NCI-H1930 (cell line): ENCODE measurements around the gene MRPS21.

ENCODE experiments used
- DNase-seq, 2 experiments: peaks; one replicate each; lab custom pipeline; 2025; lab: John Stamatoyannopoulos, UW

MRPS21 gene

GRCh38 chr1:150293433-150294253, at the start of gene MRPS21:
TSS of gene MRPS21 (plus strand) at chr1:150293861. CDS start at chr1:150294367, 506 bp downstream.
- peak; percentile 88 to 90 for DNase-seq

DNA sequence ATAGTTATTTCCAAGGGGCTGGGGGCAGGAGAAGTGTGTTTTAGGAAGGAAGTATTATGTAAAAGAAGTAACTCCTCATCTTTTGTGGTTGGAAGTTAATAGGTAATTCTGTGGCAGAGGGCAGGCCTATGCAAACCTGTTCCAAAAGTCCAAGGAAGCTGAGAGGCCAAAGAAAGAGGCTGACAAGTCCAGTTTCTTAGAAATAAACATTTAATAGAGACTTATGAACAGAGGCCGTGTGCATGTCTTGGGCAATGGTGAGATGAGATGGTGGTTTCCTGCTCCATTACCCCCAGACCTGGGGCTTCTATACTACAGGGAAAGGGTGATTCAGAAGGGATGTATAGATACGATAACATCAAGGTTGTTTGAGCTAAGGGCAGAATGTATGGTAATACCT, 43.7 kb upstream of the MRPS21 start:
- no peak for DNase-seq

GRCh38 chr1:150256198-150256553, 37.5 kb upstream of the MRPS21 start:
- DNase-seq: no peak

- no peak for DNase-seq
These were observed 36.9 kb upstream of the MRPS21 start for GRCh38 chr1:150256554-150257341.

GRCh38 chr1:150257624-150258585, 35.8 kb upstream of the MRPS21 start, which contains the start of gene CA14:
TSS of gene CA14 (plus strand) at chr1:150257774. CDS start at chr1:150258129, 355 bp downstream.
- DNase-seq: no peak

GRCh38 chr1:150259217-150259616, 34.4 kb upstream of the MRPS21 start:
- no peak for DNase-seq

GRCh38 chr1:150259758-150260669, 33.6 kb upstream of the MRPS21 start:
- no peak for DNase-seq

- DNase-seq: no peak
These were observed 32.3 kb upstream of the MRPS21 start for GRCh38 chr1:150261367-150261766.

- DNase-seq: no peak
These were observed 31.0 kb upstream of the MRPS21 start for GRCh38 chr1:150262388-150263320.

GRCh38 chr1:150263549-150263948, 30.1 kb upstream of the MRPS21 start:
- no peak for DNase-seq

GRCh38 chr1:150267896-150268295, 25.8 kb upstream of the MRPS21 start:
- DNase-seq: no peak

GRCh38 chr1:150268340-150268704, 25.3 kb upstream of the MRPS21 start:
- no peak for DNase-seq

DNA sequence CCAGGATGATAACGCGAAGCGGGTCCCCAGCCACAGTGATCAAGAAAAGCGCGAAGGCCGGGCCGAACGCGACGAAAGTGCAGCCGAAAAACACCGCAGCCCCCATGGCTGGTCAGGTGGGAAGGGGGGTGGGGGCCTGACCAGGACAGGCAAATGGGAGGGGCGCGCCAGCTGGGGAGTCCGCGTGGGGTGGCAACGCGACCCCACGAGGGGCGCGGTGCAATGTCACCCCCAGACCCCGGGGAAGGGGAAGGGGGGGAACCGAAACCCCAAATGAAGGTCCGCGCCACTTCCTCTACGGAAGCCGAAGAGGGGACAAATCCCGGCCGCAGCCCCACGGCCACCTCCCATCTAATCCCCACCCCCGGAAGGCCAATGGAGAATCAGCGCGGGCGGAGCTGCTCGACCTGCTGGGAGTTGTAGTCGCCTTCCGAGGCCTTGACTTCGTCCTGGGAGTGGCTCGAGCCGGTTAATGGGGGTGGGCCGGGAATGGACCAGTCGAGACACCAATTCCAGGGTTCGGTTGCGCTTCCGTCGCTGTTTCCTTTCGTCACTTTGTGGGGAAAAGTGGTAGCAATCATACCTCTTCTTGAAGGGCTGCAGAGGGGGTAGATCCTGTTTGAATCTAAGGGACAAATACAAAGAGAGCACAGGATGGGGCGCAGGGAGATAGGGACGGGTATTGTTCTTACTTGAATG, 24.8 kb upstream of the MRPS21 start, which contains the start of gene APH1A:
TSS of gene APH1A (minus strand) at position 312 of the 699 bp plus-strand sequence. CDS start at position 106, 206 bp downstream.
- peak; percentile 95 to 97 for DNase-seq

DNA sequence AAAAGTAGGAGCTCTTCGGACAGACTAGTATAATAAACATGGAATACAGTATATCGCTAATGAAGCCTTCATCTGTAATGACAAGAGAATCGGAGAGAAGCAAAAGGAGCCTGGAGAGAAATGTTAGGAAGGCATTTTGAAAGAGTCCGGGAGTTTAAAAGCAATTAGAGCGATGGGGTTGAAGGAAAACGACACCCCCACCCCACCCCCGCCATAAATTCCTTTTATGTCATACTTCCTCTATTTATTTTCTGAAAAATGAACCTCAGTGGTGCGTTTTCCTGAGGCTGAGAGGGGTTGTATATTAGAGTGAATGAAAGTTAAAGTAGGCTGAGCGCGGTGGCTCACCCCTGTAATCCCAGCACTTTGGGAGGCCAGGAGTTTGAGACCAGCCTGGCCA, 24.2 kb upstream of the MRPS21 start:
- no peak for DNase-seq

- DNase-seq: no peak
These were observed 22.2 kb upstream of the MRPS21 start for GRCh38 chr1:150271291-150271959.

- no peak for DNase-seq
These were observed 20.4 kb upstream of the MRPS21 start for GRCh38 chr1:150273311-150273710.

- no peak for DNase-seq
These were observed 13.4 kb upstream of the MRPS21 start for GRCh38 chr1:150280138-150280707.

DNA sequence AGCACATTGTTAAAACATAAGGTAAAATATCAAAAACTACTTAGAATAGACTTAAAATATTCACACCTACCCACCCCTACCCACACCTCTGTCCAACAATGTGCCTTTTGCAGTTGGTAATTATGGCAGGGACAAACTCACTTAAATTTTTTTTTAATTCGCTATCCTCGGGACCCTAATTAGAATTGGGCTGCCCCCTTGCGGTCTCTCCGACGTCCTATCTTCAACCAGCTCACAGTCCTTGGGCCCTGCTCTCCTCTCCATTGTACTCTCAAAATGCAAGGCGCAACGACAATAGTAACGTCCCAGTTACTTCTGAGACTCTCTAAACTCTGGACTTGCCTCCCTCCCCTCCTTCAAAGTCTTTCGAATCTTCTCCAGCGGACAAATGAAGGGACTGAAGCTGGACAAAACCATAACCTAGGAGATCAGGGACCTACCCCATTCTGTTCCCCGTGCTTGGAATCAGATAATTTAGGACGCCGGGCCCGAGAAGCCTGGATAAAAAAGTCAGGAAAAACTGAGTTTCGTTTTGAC, 12.4 kb upstream of the MRPS21 start:
- DNase-seq: peak; percentile 29 to 56
